Renal pelvis (tissue), 12 donors: Measurements from ENCODE around the gene ERFL. TPM values are rescaled to one million over a fixed set of nuclear protein-coding genes. Genes with fewer than 3 reads are reported as not detected.

Experiments used
- DNase-seq: peaks from one replicate; pipeline ENCODE4 v3.0.0-alpha.2; 2013
- long read RNA-seq, 16 experiments: transcript quantifications; one replicate each; lab custom pipeline, GENCODE V29; 2026
- polyA plus RNA-seq, 3 donors: library from polyadenylated mRNA; unstranded; fragments of 120-200 nt; gene quantifications; one replicate each; pipeline ENCODE4 v1.2.1, GENCODE V29; 2013; ENCODE audit not compliant: insufficient read length in 3 of 3

The ERFL gene
- under 1 TPM in 1 of 3 donors, not detected in 2; 0.09 TPM for polyA plus RNA-seq
- long read RNA-seq, donor 1: 0 reads
- long read RNA-seq, donor 2: 0 reads
- long read RNA-seq, donor 3: 0 reads
- long read RNA-seq, donor 4, partial matches to known transcripts: 0 of 1 reads
- long read RNA-seq, donor 4, other reads (novel, unspliced or antisense): 0 of 1 reads
- long read RNA-seq, donor 5: 0 reads
- long read RNA-seq, donor 6: 0 reads
- long read RNA-seq, donor 7: 0 reads
- long read RNA-seq, donor 8: 0 reads
- long read RNA-seq, donor 9, partial matches to known transcripts: 22 of 22 reads
- long read RNA-seq, donor 9, other reads (novel, unspliced or antisense): 0 of 22 reads
- long read RNA-seq, donor 10: 0 reads
- long read RNA-seq, donor 11: 0 reads
- long read RNA-seq, donor 12: 0 reads
- long read RNA-seq, donor 13: 0 reads
- long read RNA-seq, donor 14: 0 reads
- long read RNA-seq, donor 15: 0 reads
- long read RNA-seq, donor 16: 0 reads

GRCh38 chr19:41928221-41928683 lies at the start of gene ERFL:
Gene ERFL, minus strand, starts transcription at chr19:41928449. Its CDS starts 15,530 bp downstream, at chr19:41912919.
- no peak for DNase-seq

GRCh38 chr19:41977916-41978315 lies 49.7 kb upstream of the ERFL start:
- no peak for DNase-seq

DNA sequence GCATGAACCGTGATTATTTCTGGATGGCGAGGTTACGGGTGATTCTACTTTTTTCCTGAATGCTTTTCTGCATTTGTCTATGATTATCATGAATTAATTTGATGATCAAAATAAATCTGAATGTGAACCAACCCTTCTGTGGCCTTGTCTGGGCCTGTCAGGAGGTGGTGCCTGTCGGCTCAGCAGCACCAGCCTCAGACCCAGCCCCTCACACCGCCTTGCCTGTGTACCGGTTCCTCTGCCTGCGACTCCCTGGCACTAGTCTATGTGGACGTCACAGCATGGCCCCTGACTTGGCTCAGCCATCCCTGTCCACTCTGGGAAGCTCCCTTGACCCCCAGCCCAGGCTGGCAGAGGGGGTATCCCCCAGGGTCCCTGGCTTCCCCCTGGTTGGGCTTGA lies 46.4 kb upstream of the ERFL start:
- no peak for DNase-seq

- DNase-seq: no peak
Measured at GRCh38 chr19:41971363-41971762, 43.1 kb upstream of the ERFL start.

DNA sequence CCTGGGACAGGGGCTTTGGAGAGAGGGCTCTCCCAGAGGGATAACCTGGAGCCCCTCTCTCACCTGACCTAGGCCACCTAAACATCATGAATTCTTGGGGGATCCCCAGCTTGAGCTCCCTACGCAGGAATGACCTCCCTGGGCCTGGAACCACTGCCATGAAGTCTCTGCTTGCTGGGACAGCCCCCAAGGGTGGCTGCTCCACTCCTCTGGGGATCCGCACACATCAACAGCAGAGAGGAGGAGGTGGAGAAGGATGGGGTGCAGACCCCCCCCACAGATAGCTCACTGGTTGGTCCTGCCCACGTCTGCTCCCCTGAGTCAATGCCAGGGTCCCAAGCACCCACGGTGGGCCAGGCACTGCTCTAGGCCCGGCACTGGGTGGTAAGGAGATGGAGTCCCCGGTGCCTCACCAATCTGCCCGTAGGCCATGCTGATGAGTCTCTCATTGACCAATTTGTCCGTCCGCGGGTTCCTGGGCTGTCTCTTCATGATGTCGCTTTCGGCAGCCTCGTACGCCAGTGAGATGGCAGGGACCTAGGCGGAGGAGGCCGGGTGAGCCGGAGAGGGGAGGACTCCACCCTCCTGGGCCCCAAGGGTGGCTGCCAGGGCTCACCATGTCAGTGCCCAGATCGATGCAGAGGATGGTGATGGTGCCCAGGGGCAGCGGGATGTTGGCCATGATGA lies 41.7 kb upstream of the ERFL start:
- no peak for DNase-seq

DNA sequence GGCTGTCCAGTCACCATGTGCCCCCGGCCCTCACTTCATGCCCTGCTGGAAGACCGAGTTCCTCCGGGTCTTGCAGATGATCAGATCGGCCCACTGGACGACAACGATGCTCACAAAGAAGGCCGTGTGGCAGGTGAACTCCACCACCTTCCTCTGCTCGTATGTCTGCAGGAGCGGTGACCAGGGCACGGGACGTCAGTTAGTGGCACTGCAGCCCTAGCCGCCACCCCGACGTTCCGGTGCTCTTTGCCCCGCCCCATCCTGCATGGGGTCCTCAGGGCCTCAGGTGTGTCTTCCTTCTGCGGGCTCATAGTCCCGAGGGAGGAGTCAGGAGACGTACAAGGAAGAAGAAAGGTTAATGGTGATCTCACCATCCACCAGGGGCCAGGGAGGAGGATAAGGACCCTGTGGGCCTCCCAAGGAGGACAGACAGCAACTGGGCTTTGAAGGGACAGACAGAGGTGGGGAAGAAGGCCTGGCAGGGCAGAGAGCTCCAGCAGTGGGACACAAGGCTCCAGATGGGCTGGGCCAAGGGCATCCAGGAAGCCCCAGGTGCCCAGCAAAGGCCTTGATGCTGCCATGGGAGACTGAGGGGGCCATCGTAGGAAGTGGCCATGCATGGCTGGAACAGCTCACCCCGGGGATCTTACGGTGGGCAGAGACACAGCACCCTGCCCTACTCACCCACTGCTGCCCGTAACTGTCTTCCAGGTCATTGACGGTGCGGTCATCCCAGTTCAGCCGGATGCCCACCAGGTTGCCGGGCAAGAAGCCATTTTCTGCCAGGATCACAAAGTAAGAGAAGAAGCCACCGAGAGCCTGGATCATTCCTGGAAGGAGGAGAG lies 40.7 kb upstream of the ERFL start:
- DNase-seq: no peak

- no peak for DNase-seq
Measured at GRCh38 chr19:41967054-41967783, 39.0 kb upstream of the ERFL start.

DNA sequence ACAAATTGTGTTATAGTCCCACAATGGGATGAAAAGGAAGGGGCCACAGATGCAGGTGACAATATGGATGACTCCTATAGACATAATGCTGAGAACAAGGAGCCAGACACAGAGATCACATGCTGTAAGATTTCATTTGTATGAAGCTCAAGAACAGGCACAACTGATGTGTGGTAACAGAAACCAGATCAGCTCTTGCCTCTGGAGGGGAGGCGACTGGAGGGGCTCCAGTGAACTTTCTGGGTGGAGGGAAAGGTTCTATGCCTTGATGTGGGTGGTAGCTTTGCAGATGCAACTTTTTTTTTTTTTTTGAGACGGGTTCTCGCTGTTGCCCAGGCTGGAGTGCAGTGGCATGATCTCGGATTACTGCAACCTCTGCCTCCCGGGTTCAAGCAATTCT lies 36.9 kb upstream of the ERFL start:
- no peak for DNase-seq

- no peak for DNase-seq
Measured at GRCh38 chr19:41960973-41961372, 32.7 kb upstream of the ERFL start.

- peak; percentile 92 for DNase-seq
Measured at GRCh38 chr19:41959056-41960053, 31.1 kb upstream of the ERFL start, which contains the start of gene RABAC1. Gene RABAC1, minus strand, starts transcription at chr19:41959321. Its CDS starts 29 bp downstream, at chr19:41959292.

DNA sequence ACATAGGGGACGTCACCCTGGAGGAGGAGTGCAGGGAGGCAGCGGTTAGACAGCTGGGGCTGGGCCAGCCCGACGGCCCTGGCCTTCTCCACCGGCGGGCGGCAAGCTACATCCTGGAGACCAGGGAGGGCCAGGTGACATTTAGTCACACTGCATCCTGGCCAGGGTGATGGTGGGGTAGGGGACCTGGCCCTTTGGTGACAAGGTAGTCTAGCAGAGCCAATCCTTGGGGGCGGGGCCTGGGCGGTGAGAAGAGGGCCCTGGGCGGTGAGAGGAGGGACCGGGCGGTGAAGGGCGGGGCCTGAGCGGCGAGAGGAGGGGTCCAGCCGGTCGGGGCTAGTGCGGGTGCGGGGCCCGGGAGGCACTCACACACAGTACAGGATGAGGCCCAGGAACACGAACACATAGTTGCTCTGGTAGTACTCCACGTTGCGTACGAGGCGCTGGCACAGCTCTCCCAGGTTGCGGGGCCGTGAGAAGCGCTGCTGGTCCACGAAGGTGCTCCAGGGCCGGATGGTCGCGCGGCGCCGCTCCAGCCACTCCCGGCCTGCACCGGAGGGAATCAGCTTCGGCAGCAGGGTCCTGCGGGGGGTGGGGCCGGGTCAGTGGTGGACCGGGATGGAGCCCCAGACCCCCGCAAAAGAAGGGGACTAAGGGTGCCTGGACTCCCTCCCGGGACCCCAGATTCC lies 30.3 kb upstream of the ERFL start:
- DNase-seq: peak; percentile 61

- DNase-seq: peak; percentile 88
Measured at GRCh38 chr19:41957838-41958366, 29.7 kb upstream of the ERFL start.

GRCh38 chr19:41957161-41957837 lies 29.1 kb upstream of the ERFL start:
- DNase-seq: no peak

DNA sequence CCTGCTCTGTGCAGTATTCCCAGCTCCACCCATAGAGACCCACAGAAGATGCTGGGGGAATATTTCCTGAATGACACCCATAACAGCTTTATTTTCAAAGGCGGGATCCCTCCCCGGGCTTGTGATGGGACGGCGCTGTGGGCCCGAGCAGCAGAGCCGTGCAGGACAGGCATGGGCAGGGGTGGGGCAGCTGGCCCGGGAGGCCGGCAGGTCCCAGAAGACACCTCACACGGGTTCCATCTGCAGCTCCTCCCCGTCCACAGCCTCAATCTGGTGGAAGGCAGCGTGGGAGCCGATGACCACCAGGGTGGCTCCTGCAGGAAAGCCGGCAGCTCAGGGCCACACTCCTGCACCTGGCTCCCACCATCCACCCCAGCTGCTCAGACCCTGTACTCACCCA lies 28.4 kb upstream of the ERFL start:
- no peak for DNase-seq

- no peak for DNase-seq
Measured at GRCh38 chr19:41955521-41955920, 27.3 kb upstream of the ERFL start.

DNA sequence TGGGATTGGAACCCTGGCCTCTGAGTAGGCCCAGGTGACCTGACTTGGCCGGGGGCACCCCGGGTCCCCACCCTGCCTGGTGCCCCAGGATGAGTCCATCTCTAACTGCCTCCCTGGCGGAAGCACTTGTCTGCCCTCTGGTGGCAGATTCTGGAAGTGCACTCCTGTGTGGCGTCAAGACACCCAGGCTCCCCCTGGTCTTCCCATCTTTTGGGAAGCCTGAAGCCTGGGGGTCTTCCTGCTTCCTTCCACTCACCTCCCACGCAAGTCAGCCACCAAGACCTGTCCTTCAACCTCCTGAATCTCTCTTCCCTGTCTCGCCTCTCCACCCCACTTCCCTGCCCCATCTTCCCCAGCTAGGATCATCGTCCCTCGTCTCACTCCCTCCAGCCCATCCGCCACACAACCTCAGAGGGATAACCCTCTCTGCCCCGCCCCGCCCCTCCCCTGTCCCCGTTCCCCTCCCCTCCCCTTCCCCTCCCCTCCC lies 23.5 kb upstream of the ERFL start:
- peak; percentile 57 for DNase-seq

DNA sequence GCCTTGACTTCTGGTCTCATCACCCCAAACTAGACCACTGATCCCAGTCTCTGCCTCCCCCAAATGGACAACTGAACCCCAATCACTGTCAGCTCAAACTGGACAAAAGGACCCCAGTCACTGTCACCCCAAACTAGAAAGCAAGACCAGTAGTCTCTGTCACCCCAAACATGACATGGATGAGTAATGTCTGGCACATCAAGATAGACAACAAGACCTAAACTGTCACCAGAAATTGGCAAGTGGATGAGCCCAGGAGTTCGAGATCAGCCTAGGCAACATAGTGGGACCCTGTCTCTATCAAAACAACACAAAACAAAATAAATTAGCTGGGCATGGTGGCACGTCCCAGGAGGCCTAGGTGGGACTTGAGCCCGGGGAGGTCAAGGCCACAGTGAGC lies 18.8 kb upstream of the ERFL start:
- DNase-seq: no peak

- DNase-seq: no peak
Measured at GRCh38 chr19:41945135-41945766, 17.0 kb upstream of the ERFL start.
